HG03066 (cell line): ENCODE results near the gene PDGFC.

Source experiments
- ATAC-seq: cut with Tn5 transposase; IDR thresholded peaks from one replicate; pipeline ENCODE4 v1.9.1; 2021; ENCODE audit warnings: low read depth; ENCODE audit not compliant: unreplicated experiment

The PDGFC gene

GRCh38 chr4:156838761-156839160 lies 132.8 kb downstream of the PDGFC start:
- ATAC-seq, result no peak

GRCh38 chr4:156837625-156838345 lies 133.8 kb downstream of the PDGFC start:
- ATAC-seq, result no peak

- no peak for ATAC-seq
These were observed 138.7 kb downstream of the PDGFC start for GRCh38 chr4:156832886-156833285.

GRCh38 chr4:156830351-156830750 lies 141.2 kb downstream of the PDGFC start:
- ATAC-seq, result no peak

- no peak for ATAC-seq
These were observed 142.3 kb downstream of the PDGFC start for GRCh38 chr4:156829201-156829873.

GRCh38 chr4:156827519-156827918 lies 144.1 kb downstream of the PDGFC start:
- ATAC-seq, result no peak

GRCh38 chr4:156825074-156825473 lies 146.5 kb downstream of the PDGFC start:
- ATAC-seq, result no peak

GRCh38 chr4:156824451-156825060 lies 147.0 kb downstream of the PDGFC start:
- no peak for ATAC-seq

- ATAC-seq, result no peak
These were observed 150.7 kb downstream of the PDGFC start for GRCh38 chr4:156820931-156821330.

GRCh38 chr4:156816360-156816755 lies 155.2 kb downstream of the PDGFC start:
- no peak for ATAC-seq

GRCh38 chr4:156815717-156816359 lies 155.8 kb downstream of the PDGFC start:
- no peak for ATAC-seq

- no peak for ATAC-seq
These were observed 159.6 kb downstream of the PDGFC start for GRCh38 chr4:156811963-156812362.

- ATAC-seq, result no peak
These were observed 160.3 kb downstream of the PDGFC start for GRCh38 chr4:156811286-156811685.

GRCh38 chr4:156805696-156806095 lies 165.9 kb downstream of the PDGFC start:
- ATAC-seq, result no peak

GRCh38 chr4:156803056-156803455 lies 168.5 kb downstream of the PDGFC start:
- no peak for ATAC-seq

GRCh38 chr4:156800463-156800862 lies 171.1 kb downstream of the PDGFC start:
- ATAC-seq, result no peak

GRCh38 chr4:156799121-156799589 lies 172.4 kb downstream of the PDGFC start:
- ATAC-seq, result no peak

GRCh38 chr4:156798438-156798837 lies 173.2 kb downstream of the PDGFC start:
- ATAC-seq, result no peak

- no peak for ATAC-seq
These were observed 174.4 kb downstream of the PDGFC start for GRCh38 chr4:156797206-156797605.

- ATAC-seq, result no peak
These were observed 175.9 kb downstream of the PDGFC start for GRCh38 chr4:156795727-156796126.

GRCh38 chr4:156794863-156795262 lies 176.7 kb downstream of the PDGFC start:
- no peak for ATAC-seq
